Measurements from ENCODE around the gene FBXO31.
A peak's percentile ranks its signal among the peaks of the same experiment; 100 is the strongest.

Gene FBXO31

GRCh38 chr16:87383505-87384161, at the start of gene FBXO31:
Gene FBXO31 (minus strand): TSS chr16:87383776. CDS start chr16:87383744, 32 bp downstream.
- peak; percentile 94 for DNase-seq

- DNase-seq = no peak
These were observed 48.8 kb upstream of the FBXO31 start for GRCh38 chr16:87432330-87432915.

GRCh38 chr16:87431926-87432325, 48.4 kb upstream of the FBXO31 start:
- DNase-seq = no peak

GRCh38 chr16:87426423-87427215, 43.0 kb upstream of the FBXO31 start:
- no peak for DNase-seq

GRCh38 chr16:87425941-87426340, 42.4 kb upstream of the FBXO31 start:
- DNase-seq = no peak

GRCh38 chr16:87424266-87424665, 40.7 kb upstream of the FBXO31 start:
- DNase-seq = no peak

- DNase-seq = no peak
These were observed 39.9 kb upstream of the FBXO31 start for GRCh38 chr16:87423429-87423828.

- no peak for DNase-seq
These were observed 38.5 kb upstream of the FBXO31 start for GRCh38 chr16:87422106-87422505.

- no peak for DNase-seq
These were observed 37.7 kb upstream of the FBXO31 start for GRCh38 chr16:87421003-87421912.

- no peak for DNase-seq
These were observed 36.7 kb upstream of the FBXO31 start for GRCh38 chr16:87420026-87421002.

GRCh38 chr16:87418644-87419043, 35.1 kb upstream of the FBXO31 start:
- DNase-seq = no peak

GRCh38 chr16:87418216-87418615, 34.6 kb upstream of the FBXO31 start:
- DNase-seq = no peak

- DNase-seq = no peak
These were observed 33.9 kb upstream of the FBXO31 start for GRCh38 chr16:87417528-87417910.

GRCh38 chr16:87416826-87417527, 33.4 kb upstream of the FBXO31 start:
- DNase-seq = peak; percentile 60

GRCh38 chr16:87415441-87415840, 31.9 kb upstream of the FBXO31 start:
- DNase-seq = no peak

GRCh38 chr16:87414251-87414680, 30.7 kb upstream of the FBXO31 start:
- DNase-seq = no peak

- DNase-seq = no peak
These were observed 29.4 kb upstream of the FBXO31 start for GRCh38 chr16:87412996-87413421.

- DNase-seq = no peak
These were observed 28.9 kb upstream of the FBXO31 start for GRCh38 chr16:87412371-87412995.

- no peak for DNase-seq
These were observed 28.0 kb upstream of the FBXO31 start for GRCh38 chr16:87411375-87412271.

Data from activated CD4-positive, alpha-beta T cell treated with anti-CD3 and anti-CD28 coated beads for 48 hours (primary cell).